Breast epithelium (tissue), 3 donors: ENCODE measurements around the gene YJU2.

ENCODE experiments used
- CTCF ChIP-seq, 3 donors: fragments of 450-650 bp; IDR thresholded peaks; one replicate each; pipeline ENCODE4 v1.5.1; 2016 to 2017; ENCODE audit warnings: antibody characterized with exemption in 3 of 3, mild to moderate bottlenecking in 3 of 3, moderate library complexity in 3 of 3
- POLR2A ChIP-seq: fragments of 450-650 bp; IDR thresholded peaks from one replicate; pipeline ENCODE4 v1.6.1; 2016; ENCODE audit warnings: antibody characterized with exemption, mild to moderate bottlenecking, moderate library complexity
- POLR2AphosphoS5 ChIP-seq, 3 donors: sonication (generic); formaldehyde crosslinking; IDR thresholded peaks; one replicate each; pipeline ENCODE4 v1.6.1; 2017; ENCODE audit warnings: antibody characterized with exemption in 3 of 3

- TF ChIP-seq CTCF (IDR thresholded peaks at IDR 0.05) (no peak), POLR2AphosphoS5 (IDR thresholded peaks at IDR 0.05) (no peak), POLR2A (no peak)
Observed at GRCh38 chr19:4279267-4279529, 32.3 kb downstream of the YJU2 start.
